Activated CD8-positive, alpha-beta T cell treated with anti-CD3 and anti-CD28 coated beads, Interleukin-2, amount 10 ng/mL, durations not matched to agents 7 days and 5 days (primary cell): ENCODE data around the gene PRSS12. TPM values are rescaled to one million over a fixed set of nuclear protein-coding genes. Genes with fewer than 3 reads are reported as not detected.

Source experiments
- ATAC-seq: fragments of 150-1000 bp; cut with Tn5 transposase; one replicate; pipeline ENCODE4 v1.10.0; 2021; ENCODE audit warnings: moderate library complexity
- CTCF ChIA-PET: fragments of 350-600 bp; sonication (Branson Sonifier 250); formaldehyde crosslinking; loops from one replicate; lab custom pipeline; 2021; ENCODE audit warnings: antibody characterized with exemption; lab: Charles Lee
- POLR2A ChIA-PET: fragments of 350-600 bp; sonication (Branson Sonifier 250); formaldehyde crosslinking; loops from one replicate; lab custom pipeline; 2021; ENCODE audit warnings: antibody characterized with exemption; lab: Charles Lee
- DNase-seq: peaks from one replicate; pipeline ENCODE4 v3.0.0-alpha.2; 2020
- H3K27ac Mint-ChIP-seq: one replicate; pipeline ENCODE4 v1.8.0; 2021; ENCODE audit warnings: mild to moderate bottlenecking, mixed read lengths
- H3K27me3 Mint-ChIP-seq: one replicate; pipeline ENCODE4 v1.8.0; 2021; ENCODE audit warnings: low read depth, mixed read lengths
- H3K36me3 Mint-ChIP-seq: one replicate; pipeline ENCODE4 v1.8.0; 2021; ENCODE audit warnings: low read depth, mixed read lengths
- H3K4me1 Mint-ChIP-seq: one replicate; pipeline ENCODE4 v1.8.0; 2021; ENCODE audit warnings: low read depth, mixed read lengths
- H3K4me3 Mint-ChIP-seq: one replicate; pipeline ENCODE4 v1.8.0; 2021; ENCODE audit warnings: mild to moderate bottlenecking, mixed read lengths
- H3K9me3 Mint-ChIP-seq: one replicate; pipeline ENCODE4 v1.8.0; 2022; ENCODE audit warnings: mixed read lengths; ENCODE audit not compliant: insufficient read depth
- total RNA-seq, 2 experiments: library from RNA; stranded (reverse); gene quantifications; one replicate each; pipeline ENCODE4 v1.2.3, GENCODE V29; 2021

PRSS12 gene
- total RNA-seq, 2 experiments from 2014 or later, result not detected

GRCh38 chr4:118338518-118338917, 14.3 kb downstream of the PRSS12 start:
- DNase-seq (no peak), ATAC-seq (no peak)
- no peak overlapping the region for H3K4me3 Mint-ChIP-seq
- POLR2A ChIA-PET, result no interaction called here
- H3K27me3 Mint-ChIP-seq, result peaks cover 13% of the 10 kb centered on the region
- no peaks in the 10 kb centered on the region for H3K36me3 Mint-ChIP-seq
- CTCF ChIA-PET, result no interaction called here
- no peaks in the 10 kb centered on the region for H3K9me3 Mint-ChIP-seq
- no peak overlapping the region for H3K27ac Mint-ChIP-seq
- no peaks in the 10 kb centered on the region for H3K4me1 Mint-ChIP-seq

- Mint-ChIP-seq H3K9me3 (no peaks in the 10 kb centered on the region), H3K36me3 (no peaks in the 10 kb centered on the region), H3K27me3 (peaks cover 11% of the 10 kb centered on the region), H3K4me1 (no peaks in the 10 kb centered on the region), H3K27ac (no peak overlapping the region), H3K4me3 (no peak overlapping the region)
- DNase-seq (no peak), ATAC-seq (no peak)
- CTCF ChIA-PET, result no interaction called here
- POLR2A ChIA-PET, result no interaction called here
These were observed 14.8 kb downstream of the PRSS12 start for GRCh38 chr4:118337954-118338353.

GRCh38 chr4:118335774-118336173, 17.0 kb downstream of the PRSS12 start:
- DNase-seq, result no peak
- no peak for ATAC-seq
- ChIA-PET POLR2A (no interaction called here), CTCF (interaction anchor here (3.9 kb wide), 1 partner anchor 17 kb away, joined by 11 read pairs; the partner anchor contains the start of gene PRSS12)
- H3K4me3 Mint-ChIP-seq, result no peak overlapping the region
- no peak overlapping the region for H3K27ac Mint-ChIP-seq
- no peaks in the 10 kb centered on the region for H3K9me3 Mint-ChIP-seq
- H3K4me1 Mint-ChIP-seq, result no peaks in the 10 kb centered on the region
- H3K36me3 Mint-ChIP-seq, result no peaks in the 10 kb centered on the region
- peaks cover 14% of the 10 kb centered on the region for H3K27me3 Mint-ChIP-seq

- ChIA-PET CTCF (interaction anchor here (3.9 kb wide), 1 partner anchor 18 kb away, joined by 11 read pairs; the partner anchor contains the start of gene PRSS12), POLR2A (no interaction called here)
- no peak for ATAC-seq
- Mint-ChIP-seq H3K4me1 (no peaks in the 10 kb centered on the region), H3K27me3 (peaks cover 14% of the 10 kb centered on the region), H3K4me3 (no peak overlapping the region), H3K9me3 (no peaks in the 10 kb centered on the region), H3K36me3 (no peaks in the 10 kb centered on the region), H3K27ac (no peak overlapping the region)
- DNase-seq, result no peak
These were observed 17.5 kb downstream of the PRSS12 start for GRCh38 chr4:118335324-118335723.

GRCh38 chr4:118331352-118331751, 21.5 kb downstream of the PRSS12 start:
- Mint-ChIP-seq H3K9me3 (no peaks in the 10 kb centered on the region), H3K36me3 (no peaks in the 10 kb centered on the region)
- CTCF ChIA-PET, result no interaction called here

GRCh38 chr4:118329849-118330248, 23.0 kb downstream of the PRSS12 start:
- ChIA-PET CTCF (no interaction called here), POLR2A (no interaction called here)
- Mint-ChIP-seq H3K4me1 (no peaks in the 10 kb centered on the region), H3K9me3 (no peaks in the 10 kb centered on the region), H3K27ac (no peak overlapping the region), H3K36me3 (no peaks in the 10 kb centered on the region), H3K27me3 (peaks cover 10% of the 10 kb centered on the region), H3K4me3 (no peak overlapping the region)
- ATAC-seq (no peak), DNase-seq (no peak)

More at GRCh38 chr4:118331352-118331751, 21.5 kb downstream of the PRSS12 start:
- POLR2A ChIA-PET, result no interaction called here
- Mint-ChIP-seq H3K4me3 (no peak overlapping the region), H3K4me1 (no peaks in the 10 kb centered on the region), H3K27ac (no peak overlapping the region), H3K27me3 (peaks cover 8% of the 10 kb centered on the region)
- DNase-seq (no peak), ATAC-seq (no peak)

- CTCF ChIA-PET, result no interaction called here
- Mint-ChIP-seq H3K27me3 (peaks cover 8% of the 10 kb centered on the region), H3K9me3 (no peaks in the 10 kb centered on the region)
These were observed 25.1 kb downstream of the PRSS12 start for GRCh38 chr4:118327554-118328241.

GRCh38 chr4:118326585-118326984, 26.2 kb downstream of the PRSS12 start:
- no peak for ATAC-seq
- CTCF ChIA-PET, result no interaction called here
- Mint-ChIP-seq H3K9me3 (no peaks in the 10 kb centered on the region), H3K36me3 (no peaks in the 10 kb centered on the region), H3K27ac (no peak overlapping the region), H3K27me3 (peaks cover 7% of the 10 kb centered on the region), H3K4me1 (no peaks in the 10 kb centered on the region), H3K4me3 (no peak overlapping the region)
- POLR2A ChIA-PET, result interaction anchor here (0.6 kb wide), 1 partner anchor 40 kb away, joined by 3 read pairs; no protein-coding TSS in a partner anchor
- no peak for DNase-seq

More at GRCh38 chr4:118327554-118328241, 25.1 kb downstream of the PRSS12 start:
- POLR2A ChIA-PET, result no interaction called here
- H3K36me3 Mint-ChIP-seq, result no peaks in the 10 kb centered on the region
- H3K4me1 Mint-ChIP-seq, result no peaks in the 10 kb centered on the region
- no peak overlapping the region for H3K4me3 Mint-ChIP-seq
- ATAC-seq (no peak), DNase-seq (no peak)
- no peak overlapping the region for H3K27ac Mint-ChIP-seq

- H3K27me3 Mint-ChIP-seq, result peaks cover 10% of the 10 kb centered on the region
- no peaks in the 10 kb centered on the region for H3K9me3 Mint-ChIP-seq
- no peak overlapping the region for H3K4me3 Mint-ChIP-seq
- ATAC-seq, result no peak
- no peaks in the 10 kb centered on the region for H3K4me1 Mint-ChIP-seq
- no peak overlapping the region for H3K27ac Mint-ChIP-seq
- H3K36me3 Mint-ChIP-seq, result no peaks in the 10 kb centered on the region
- CTCF ChIA-PET, result no interaction called here
- no peak for DNase-seq
- POLR2A ChIA-PET, result no interaction called here
These were observed 27.4 kb downstream of the PRSS12 start for GRCh38 chr4:118325431-118325830.

- Mint-ChIP-seq H3K36me3 (no peaks in the 10 kb centered on the region), H3K27me3 (peaks cover 14% of the 10 kb centered on the region), H3K4me3 (no peak overlapping the region), H3K9me3 (no peaks in the 10 kb centered on the region), H3K27ac (no peak overlapping the region), H3K4me1 (no peaks in the 10 kb centered on the region)
- ATAC-seq (no peak), DNase-seq (no peak)
- CTCF ChIA-PET, result no interaction called here
- POLR2A ChIA-PET, result no interaction called here
These were observed 29.8 kb downstream of the PRSS12 start for GRCh38 chr4:118322831-118323502.

GRCh38 chr4:118318931-118319330, 33.9 kb downstream of the PRSS12 start:
- ATAC-seq, result no peak
- ChIA-PET POLR2A (no interaction called here), CTCF (no interaction called here)
- Mint-ChIP-seq H3K9me3 (no peaks in the 10 kb centered on the region), H3K27ac (no peak overlapping the region), H3K36me3 (no peaks in the 10 kb centered on the region), H3K27me3 (peaks cover 15% of the 10 kb centered on the region), H3K4me3 (no peak overlapping the region), H3K4me1 (no peaks in the 10 kb centered on the region)
- DNase-seq, result no peak

GRCh38 chr4:118317691-118318090, 35.1 kb downstream of the PRSS12 start:
- DNase-seq, result no peak
- Mint-ChIP-seq H3K4me3 (no peak overlapping the region), H3K4me1 (no peaks in the 10 kb centered on the region), H3K27me3 (peaks cover 18% of the 10 kb centered on the region), H3K36me3 (no peaks in the 10 kb centered on the region), H3K27ac (no peak overlapping the region), H3K9me3 (no peaks in the 10 kb centered on the region)
- no peak for ATAC-seq
- POLR2A ChIA-PET, result no interaction called here
- CTCF ChIA-PET, result no interaction called here
